Panc1 (cell line): ENCODE measurements around the gene PIGS.

Source experiments
- CTCF ChIP-seq: fragments of 450-650 bp; IDR thresholded peaks from 2 replicates; pipeline ENCODE4 v1.5.1; 2017; ENCODE audit warnings: mild to moderate bottlenecking
- POLR2AphosphoS5 ChIP-seq: IDR thresholded peaks from 2 replicates; pipeline ENCODE4 v1.6.1; 2012; ENCODE audit warnings: mild to moderate bottlenecking, low read depth, low read length, moderate library complexity

GRCh38 chr17:28526381-28526780 is 44.9 kb downstream of the PIGS start:
- TF ChIP-seq CTCF: no peak
- TF ChIP-seq POLR2AphosphoS5: no peak
